ENCODE measurements around the gene MLANA. TPM values are rescaled to one million over a fixed set of nuclear protein-coding genes. Genes with fewer than 3 reads are reported as not detected.

Gene MLANA
- total and polyA plus RNA-seq, 2 experiments from 2014 or later = 0.24 TPM; not detected in 1

DNA sequence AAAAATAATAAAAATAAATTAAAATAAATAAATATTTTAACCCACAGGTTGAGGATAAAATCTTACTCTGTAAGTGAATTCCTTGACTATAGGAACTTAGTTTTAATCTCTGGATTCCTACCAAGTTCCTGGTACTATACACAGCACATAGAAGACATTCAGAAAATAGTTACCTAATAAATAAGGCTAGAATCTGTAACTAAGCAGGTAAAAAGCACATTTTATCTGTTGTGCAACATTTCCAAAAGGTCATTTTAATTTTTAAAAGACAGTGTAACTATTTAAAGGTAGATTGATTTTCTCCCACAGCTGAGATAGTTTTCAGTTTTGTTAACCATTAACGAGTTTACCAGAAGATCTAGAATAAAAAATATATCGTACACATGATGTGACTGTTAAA, 47.8 kb downstream of the MLANA start:
- H3K27me3 ChIP-seq (replicated peaks; ENCODE audit: insufficient read depth) = no peaks in the 10 kb centered on the region
- no peak overlapping the region for H3K4me2 ChIP-seq (ENCODE audit: unreplicated experiment)
- no peaks in the 10 kb centered on the region for H4K20me1 ChIP-seq (ENCODE audit: insufficient read depth)
- no peak overlapping the region for H2AFZ ChIP-seq
- H3K9ac ChIP-seq = no peak overlapping the region
- H3K4me1 ChIP-seq (ENCODE audit: insufficient read depth) = no peaks in the 10 kb centered on the region
- no peak overlapping the region for H3K27ac ChIP-seq
- DNase-seq = no peak
- in situ Hi-C loops (cut with MboI) = no loop called here
- H3K9me3 ChIP-seq (ENCODE audit: low read depth) = no peaks in the 10 kb centered on the region
- H3F3A ChIP-seq (ENCODE audit: insufficient read depth) = no peaks in the 10 kb centered on the region
- H3K9me2 ChIP-seq (ENCODE audit: insufficient read depth) = no peaks in the 10 kb centered on the region
- TF ChIP-seq EZH2phosphoT487 (IDR thresholded peaks at IDR 0.05; ENCODE audit: insufficient read depth, low read depth) (no peak), EZH2 (IDR thresholded peaks at IDR 0.05; ENCODE audit: insufficient read depth, poor library complexity, severe bottlenecking) (no peak)
- no peak overlapping the region for H3K4me3 ChIP-seq
- peaks cover 2% of the 10 kb centered on the region; the same call in 1 of the 2 replicates for H3K36me3 ChIP-seq (ENCODE audit: low read depth)
- 94 to 97% methylated on average over 2 of the region's 2 CpGs for WGBS, 2 experiments (ENCODE audit: low coverage in 1 of 2, low lambda C conversion rate in 2 of 2, missing lambda C conversion rate in 2 of 2)
- no peaks in the 10 kb centered on the region for H3K79me2 ChIP-seq (ENCODE audit: insufficient read depth)

DNA sequence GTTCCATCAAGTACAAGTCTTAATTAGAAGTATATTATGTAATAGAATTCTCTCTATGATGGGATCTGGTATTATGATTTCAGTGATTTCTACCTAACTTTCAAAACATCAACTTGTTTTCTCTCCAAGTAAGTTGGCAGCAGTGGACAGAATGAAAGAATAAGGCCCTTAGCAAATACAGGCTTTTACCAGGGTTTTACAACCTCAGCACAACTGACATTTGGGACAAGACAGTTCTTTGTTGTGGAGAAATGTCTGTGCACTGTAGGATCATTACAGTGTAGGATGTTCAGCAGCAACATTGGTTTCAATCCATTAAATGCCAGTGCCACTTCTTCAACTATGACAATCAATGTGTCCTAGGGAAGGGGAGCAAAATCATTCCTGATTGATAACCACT, 48.8 kb downstream of the MLANA start:
- Histone ChIP-seq H3F3A (ENCODE audit: insufficient read depth) (no peaks in the 10 kb centered on the region), H4K20me1 (ENCODE audit: insufficient read depth) (no peaks in the 10 kb centered on the region), H3K4me3 (no peak overlapping the region), H2AFZ (no peak overlapping the region), H3K27me3 (replicated peaks; ENCODE audit: insufficient read depth) (no peaks in the 10 kb centered on the region), H3K27ac (no peak overlapping the region), H3K9me3 (ENCODE audit: low read depth) (no peaks in the 10 kb centered on the region), H3K79me2 (ENCODE audit: insufficient read depth) (no peaks in the 10 kb centered on the region), H3K36me3 (ENCODE audit: low read depth) (no peaks in the 10 kb centered on the region), H3K9ac (no peak overlapping the region), H3K9me2 (ENCODE audit: insufficient read depth) (no peaks in the 10 kb centered on the region), H3K4me1 (ENCODE audit: insufficient read depth) (no peaks in the 10 kb centered on the region), H3K4me2 (ENCODE audit: unreplicated experiment) (no peak overlapping the region)
- TF ChIP-seq EZH2phosphoT487 (IDR thresholded peaks at IDR 0.05; ENCODE audit: insufficient read depth, low read depth) (no peak), EZH2 (IDR thresholded peaks at IDR 0.05; ENCODE audit: insufficient read depth, poor library complexity, severe bottlenecking) (no peak)
- DNase-seq = no peak
- in situ Hi-C loops (cut with MboI) = no loop called here

DNA sequence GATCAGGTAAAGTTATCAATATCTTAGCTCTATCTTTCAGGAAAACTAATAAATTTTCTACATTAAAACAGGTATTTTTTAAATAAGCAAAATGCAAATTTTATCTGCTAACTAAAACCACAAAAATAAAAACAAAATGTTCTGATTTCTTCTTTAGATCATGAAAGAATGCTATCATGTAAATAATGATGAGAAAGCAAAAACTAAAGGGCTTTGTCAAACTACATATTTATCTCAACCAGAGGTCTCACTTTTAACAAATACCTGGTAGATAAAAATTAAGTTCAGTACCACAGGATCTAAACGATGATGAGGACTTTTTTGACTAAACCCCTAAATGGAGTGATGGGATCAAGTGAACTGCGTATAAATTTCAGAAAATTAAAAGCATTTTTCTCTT, 50.5 kb downstream of the MLANA start:
- no peak overlapping the region for H3K27ac ChIP-seq
- no peaks in the 10 kb centered on the region for H3F3A ChIP-seq (ENCODE audit: insufficient read depth)
- no peak for DNase-seq
- H2AFZ ChIP-seq = no peak overlapping the region
- H3K36me3 ChIP-seq (ENCODE audit: low read depth) = no peaks in the 10 kb centered on the region
- H3K4me3 ChIP-seq = no peak overlapping the region
- no peak overlapping the region for H3K9ac ChIP-seq
- no peaks in the 10 kb centered on the region for H3K9me3 ChIP-seq (ENCODE audit: low read depth)
- H3K9me2 ChIP-seq (ENCODE audit: insufficient read depth) = no peaks in the 10 kb centered on the region
- no peaks in the 10 kb centered on the region for H3K79me2 ChIP-seq (ENCODE audit: insufficient read depth)
- no peaks in the 10 kb centered on the region for H4K20me1 ChIP-seq (ENCODE audit: insufficient read depth)
- no peak overlapping the region for H3K4me2 ChIP-seq (ENCODE audit: unreplicated experiment)
- in situ Hi-C loops (cut with MboI) = no loop called here
- TF ChIP-seq EZH2 (IDR thresholded peaks at IDR 0.05; ENCODE audit: insufficient read depth, poor library complexity, severe bottlenecking) = no peak
- TF ChIP-seq EZH2phosphoT487 (IDR thresholded peaks at IDR 0.05; ENCODE audit: insufficient read depth, low read depth) = no peak
- H3K4me1 ChIP-seq (ENCODE audit: insufficient read depth) = no peaks in the 10 kb centered on the region
- no peaks in the 10 kb centered on the region for H3K27me3 ChIP-seq (replicated peaks; ENCODE audit: insufficient read depth)
- 97 to 99% methylated on average over 2 of the region's 2 CpGs for WGBS, 2 experiments (ENCODE audit: low coverage in 1 of 2, low lambda C conversion rate in 2 of 2, missing lambda C conversion rate in 2 of 2)

DNA sequence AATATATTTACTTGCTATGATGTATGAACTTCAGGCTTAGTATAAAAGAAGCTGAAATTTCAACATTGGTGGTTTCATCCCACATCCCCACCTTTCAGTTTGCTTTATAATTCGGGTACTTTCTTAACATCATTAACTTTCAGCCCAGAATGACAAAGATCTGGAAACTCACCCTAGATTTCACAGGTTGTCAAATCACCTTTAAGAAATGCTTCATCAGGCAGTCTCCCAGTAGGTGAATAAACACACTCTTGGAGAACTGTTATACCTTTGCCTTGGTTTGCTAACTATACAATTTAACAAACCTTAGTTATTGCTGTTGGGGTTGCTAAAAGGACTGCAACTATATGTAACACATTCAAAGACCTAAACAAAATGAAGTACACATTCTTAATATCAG, 54.4 kb downstream of the MLANA start:
- Histone ChIP-seq H3K4me3 (no peak overlapping the region), H3K27me3 (replicated peaks; ENCODE audit: insufficient read depth) (no peaks in the 10 kb centered on the region), H3K27ac (no peak overlapping the region), H3K9me2 (ENCODE audit: insufficient read depth) (no peaks in the 10 kb centered on the region), H3K79me2 (ENCODE audit: insufficient read depth) (no peaks in the 10 kb centered on the region), H3K4me1 (ENCODE audit: insufficient read depth) (peaks cover 15% of the 10 kb centered on the region; the same call in 1 of the 2 replicates), H2AFZ (no peak overlapping the region), H3K36me3 (ENCODE audit: low read depth) (no peaks in the 10 kb centered on the region), H3K9me3 (ENCODE audit: low read depth) (no peaks in the 10 kb centered on the region), H3F3A (ENCODE audit: insufficient read depth) (no peaks in the 10 kb centered on the region), H4K20me1 (ENCODE audit: insufficient read depth) (no peaks in the 10 kb centered on the region), H3K9ac (no peak overlapping the region), H3K4me2 (ENCODE audit: unreplicated experiment) (no peak overlapping the region)
- in situ Hi-C loops (cut with MboI) = no loop called here
- 100% methylated on average over 1 of the region's 1 CpG for WGBS, 2 experiments (ENCODE audit: low coverage in 1 of 2, low lambda C conversion rate in 2 of 2, missing lambda C conversion rate in 2 of 2)
- TF ChIP-seq EZH2 (IDR thresholded peaks at IDR 0.05; ENCODE audit: insufficient read depth, poor library complexity, severe bottlenecking) (no peak), EZH2phosphoT487 (IDR thresholded peaks at IDR 0.05; ENCODE audit: insufficient read depth, low read depth) (no peak)
- no peak for DNase-seq

DNA sequence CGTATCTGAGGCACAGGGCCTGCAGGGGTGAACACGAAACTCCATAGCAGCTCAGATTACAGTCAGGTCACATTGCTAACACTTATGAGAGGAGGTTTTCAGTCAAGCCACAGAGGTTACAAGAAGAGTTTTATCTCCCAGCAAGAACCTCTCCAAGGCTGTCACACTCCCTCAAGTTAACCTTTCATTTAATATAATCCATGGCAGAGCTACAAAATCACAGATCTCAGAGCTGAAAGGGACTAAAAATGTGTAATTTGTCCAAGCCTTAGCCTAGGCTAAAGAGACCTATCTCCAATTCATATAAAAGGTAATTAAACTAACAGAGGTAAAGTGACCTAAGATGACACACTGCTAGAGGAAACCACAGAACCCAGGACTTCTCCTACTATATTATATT, 57.2 kb downstream of the MLANA start:
- Histone ChIP-seq H3F3A (ENCODE audit: insufficient read depth) (no peaks in the 10 kb centered on the region), H4K20me1 (ENCODE audit: insufficient read depth) (no peaks in the 10 kb centered on the region), H3K9me3 (ENCODE audit: low read depth) (no peaks in the 10 kb centered on the region), H3K36me3 (ENCODE audit: low read depth) (no peaks in the 10 kb centered on the region), H3K27ac (no peak overlapping the region), H3K4me2 (ENCODE audit: unreplicated experiment) (no peak overlapping the region), H3K27me3 (replicated peaks; ENCODE audit: insufficient read depth) (no peaks in the 10 kb centered on the region), H3K4me1 (ENCODE audit: insufficient read depth) (peaks cover 27% of the 10 kb centered on the region), H3K9ac (no peak overlapping the region), H2AFZ (no peak overlapping the region), H3K4me3 (no peak overlapping the region), H3K9me2 (ENCODE audit: insufficient read depth) (no peaks in the 10 kb centered on the region), H3K79me2 (ENCODE audit: insufficient read depth) (no peaks in the 10 kb centered on the region)
- in situ Hi-C loops (cut with MboI) = no loop called here
- DNase-seq = no peak
- WGBS, 2 experiments (ENCODE audit: low coverage in 1 of 2, low lambda C conversion rate in 2 of 2, missing lambda C conversion rate in 2 of 2) = 76 to 78% methylated on average over 2 of the region's 2 CpGs
- TF ChIP-seq EZH2phosphoT487 (IDR thresholded peaks at IDR 0.05; ENCODE audit: insufficient read depth, low read depth) = no peak
- no peak for TF ChIP-seq EZH2 (IDR thresholded peaks at IDR 0.05; ENCODE audit: insufficient read depth, poor library complexity, severe bottlenecking)

Measured in GM23248 (cell line).